ENCODE measurements around the gene ELMO3.
A peak's percentile ranks its signal among the peaks of the same experiment; 100 is the strongest.

ELMO3 gene

DNA sequence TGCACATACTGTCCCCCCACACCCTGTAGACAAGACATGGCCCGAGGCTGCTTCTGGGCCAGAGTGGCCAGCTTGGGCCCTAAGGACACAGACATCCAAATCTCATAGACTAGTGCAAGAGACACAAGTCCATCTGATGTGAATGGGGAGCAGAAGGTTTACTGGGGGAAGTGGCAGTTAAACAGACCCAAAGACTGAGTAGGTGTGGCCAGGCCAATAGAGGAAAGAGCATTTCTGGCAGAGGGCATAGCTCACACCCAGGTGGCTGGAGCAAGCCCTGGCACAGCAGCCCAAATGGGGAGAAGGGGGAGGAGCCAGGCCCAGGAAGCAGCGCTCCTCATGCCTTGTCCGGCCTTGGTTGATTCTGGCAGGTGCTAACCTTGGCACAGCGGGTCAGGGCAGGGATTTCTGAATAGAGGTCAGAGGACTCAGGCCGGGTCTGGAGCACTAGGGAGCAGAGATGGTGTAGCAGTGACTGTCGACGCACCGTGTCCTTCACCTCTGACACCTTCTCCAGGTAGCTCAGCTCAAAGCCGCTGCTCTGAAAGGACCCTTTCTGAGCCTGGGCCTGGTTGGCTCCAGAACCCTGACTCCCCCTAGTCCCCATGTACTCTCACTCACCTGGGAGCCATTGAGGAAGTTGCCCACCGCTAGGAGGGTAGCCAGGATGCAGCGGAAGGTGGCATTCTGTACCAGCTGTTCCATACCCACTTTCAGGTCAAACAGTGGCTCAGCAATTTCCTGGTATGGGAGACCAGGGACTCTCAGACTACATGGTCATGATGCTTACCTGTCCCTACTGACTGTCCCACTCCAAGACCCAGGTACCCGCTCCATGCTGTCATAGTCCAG lies 32.1 kb downstream of the ELMO3 start:
- no peak for DNase-seq (ENCODE audit: low read depth)

GRCh38 chr16:67233596-67233995 lies 34.7 kb downstream of the ELMO3 start:
- no peak for DNase-seq (ENCODE audit: low read depth)
- no peak overlapping the region for H3K4me3 ChIP-seq (ENCODE audit: low read depth, low read length)
- TF ChIP-seq CTCF (conservative IDR thresholded peaks at IDR 0.05; ENCODE audit: low read depth, low read length): no peak

More for the DNA sequence above, 32.1 kb downstream of the ELMO3 start:
- H3K4me3 ChIP-seq (ENCODE audit: low read depth, low read length): no peak overlapping the region
- TF ChIP-seq CTCF (conservative IDR thresholded peaks at IDR 0.05; ENCODE audit: low read depth, low read length): no peak

DNA sequence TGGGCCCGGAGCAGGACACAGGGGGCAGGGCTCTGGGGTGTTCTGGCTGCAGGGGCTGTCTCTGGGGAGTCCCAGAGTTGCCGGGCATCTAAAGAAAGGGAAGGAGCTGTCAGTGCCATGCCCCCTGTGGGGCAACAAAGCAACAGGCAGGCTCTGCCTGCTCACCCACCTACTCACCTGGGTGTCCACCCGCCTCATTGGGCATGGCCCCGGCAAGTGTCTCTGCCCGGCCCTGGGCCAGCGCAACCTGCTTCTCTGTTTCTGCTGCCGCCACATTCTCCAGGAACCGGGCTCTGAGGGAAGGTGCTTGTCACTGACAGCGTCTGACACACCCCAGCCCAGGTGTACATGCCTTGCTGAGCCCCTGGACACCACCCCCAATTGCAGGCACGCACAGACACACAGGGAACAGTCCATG lies 35.3 kb downstream of the ELMO3 start:
- no peak for TF ChIP-seq CTCF (conservative IDR thresholded peaks at IDR 0.05; ENCODE audit: low read depth, low read length)
- DNase-seq (ENCODE audit: low read depth): no peak
- no peak overlapping the region for H3K4me3 ChIP-seq (ENCODE audit: low read depth, low read length)

DNA sequence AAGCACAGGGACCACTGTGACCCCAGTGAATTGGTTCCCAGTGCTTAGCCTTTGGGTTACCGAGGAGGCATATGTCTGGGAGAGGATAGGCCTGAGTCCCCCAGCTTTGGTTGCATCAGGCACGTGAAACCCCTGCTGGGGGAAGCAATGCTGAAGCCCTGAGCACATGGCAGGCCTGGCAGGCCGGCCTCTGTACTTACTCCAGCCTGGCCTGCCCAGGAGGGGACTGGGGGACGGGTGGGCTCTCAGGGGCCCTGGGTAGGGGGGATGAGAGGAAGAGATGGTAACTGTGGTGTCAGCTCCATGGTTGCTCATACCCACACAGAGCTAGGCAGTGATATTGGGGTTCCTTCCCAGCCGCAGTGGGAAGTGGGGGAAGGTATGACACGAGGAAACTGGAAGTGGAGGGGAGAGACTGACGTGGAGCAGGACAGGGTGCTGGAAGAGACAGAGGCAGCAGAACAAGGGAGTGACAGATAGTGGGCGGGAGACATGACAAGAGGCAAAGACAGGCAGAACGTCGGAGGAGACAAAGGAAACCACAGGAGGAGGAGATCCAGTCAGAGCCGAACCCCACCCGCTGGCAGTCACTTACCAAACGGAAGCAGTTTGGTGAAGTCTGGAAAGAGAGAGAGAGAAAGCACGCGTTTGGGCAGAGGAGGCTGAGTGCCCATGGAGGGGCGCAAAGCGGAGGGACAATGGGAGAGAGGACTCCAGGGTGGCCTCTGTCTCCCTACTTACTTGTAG lies 37.1 kb downstream of the ELMO3 start:
- TF ChIP-seq CTCF (conservative IDR thresholded peaks at IDR 0.05; ENCODE audit: low read depth, low read length): no peak
- no peak overlapping the region for H3K4me3 ChIP-seq (ENCODE audit: low read depth, low read length)
- no peak for DNase-seq (ENCODE audit: low read depth)

- DNase-seq (ENCODE audit: low read depth): peak; percentile 60
- H3K4me3 ChIP-seq (ENCODE audit: low read depth, low read length): no peak overlapping the region
- TF ChIP-seq CTCF (conservative IDR thresholded peaks at IDR 0.05; ENCODE audit: low read depth, low read length): no peak
Observed at GRCh38 chr16:67236563-67237395, 37.8 kb downstream of the ELMO3 start.

DNA sequence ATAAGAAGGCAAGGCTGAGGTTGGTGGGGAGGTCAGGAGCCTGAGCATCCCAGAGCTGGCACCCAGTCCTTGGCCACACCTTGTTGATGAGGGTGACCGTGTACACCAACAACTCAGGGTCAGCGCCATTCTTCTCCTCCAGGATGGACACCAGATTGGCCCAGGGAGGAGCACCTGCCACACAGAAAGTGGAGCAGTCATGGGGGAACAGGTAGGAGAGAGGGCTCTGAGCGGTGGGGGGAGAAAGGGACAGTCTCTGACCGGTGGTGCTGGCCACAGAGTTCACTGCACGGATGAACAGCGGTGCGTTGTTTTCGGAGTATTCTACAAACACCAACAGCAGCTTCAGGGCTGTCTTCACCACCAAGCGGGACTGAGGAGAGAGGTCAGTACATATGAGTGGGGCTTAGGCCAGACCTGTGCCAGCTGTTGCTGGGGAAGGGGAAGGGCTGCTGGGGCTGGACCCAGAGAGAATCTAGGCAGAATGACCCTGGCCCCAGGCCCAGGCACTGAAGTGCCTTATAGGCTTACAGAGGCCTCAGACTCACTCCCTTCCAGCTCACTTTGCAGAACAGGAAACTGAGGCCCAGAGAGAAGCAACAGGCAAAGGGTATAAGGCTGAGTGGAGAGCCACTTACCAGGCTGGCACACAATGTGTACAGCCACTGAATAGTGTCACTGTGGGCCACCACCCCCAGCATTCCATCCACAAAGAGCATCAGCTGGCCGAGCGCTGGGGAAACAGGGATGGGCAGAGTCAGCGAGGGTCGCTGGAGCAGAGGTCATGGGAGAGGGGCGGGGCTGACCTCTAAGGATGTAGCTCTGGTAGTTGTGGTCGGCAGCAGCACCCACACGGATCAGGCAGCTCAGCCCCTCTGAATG lies 38.7 kb downstream of the ELMO3 start:
- no peak for DNase-seq (ENCODE audit: low read depth)
- no peak overlapping the region for H3K4me3 ChIP-seq (ENCODE audit: low read depth, low read length)

More for the DNA sequence above, 38.7 kb downstream of the ELMO3 start:
- no peak for TF ChIP-seq CTCF (conservative IDR thresholded peaks at IDR 0.05; ENCODE audit: low read depth, low read length)
